Fibroblast of lung (primary cell): ENCODE measurements around the gene RIMS3. TPM values are rescaled to one million over a fixed set of nuclear protein-coding genes. Genes with fewer than 3 reads are reported as not detected.

Source experiments
- DNase-seq, 2 donors: peaks; one replicate each; pipeline versions ENCODE4 v3.0.0 to v3.0.0-alpha.2; 2010; ENCODE audit warnings: low read depth in 2 of 2
- H2AFZ ChIP-seq: 2 replicates; pipeline ENCODE4 v1.5.1; 2012; ENCODE audit warnings: low read length, control low read depth, inconsistent platforms
- H3K27ac ChIP-seq: 2 replicates; pipeline ENCODE4 v1.5.1; 2011; ENCODE audit warnings: low read length, control low read depth; ENCODE audit not compliant: insufficient read depth
- H3K27me3 ChIP-seq: 2 replicates; pipeline ENCODE4 v1.5.1; 2011; ENCODE audit warnings: mild to moderate bottlenecking, low read length; ENCODE audit not compliant: control insufficient read depth, insufficient read depth
- H3K36me3 ChIP-seq: 2 replicates; pipeline ENCODE4 v1.5.1; 2011; ENCODE audit warnings: low read length; ENCODE audit not compliant: control insufficient read depth, insufficient read depth
- H3K4me1 ChIP-seq: 2 replicates; pipeline ENCODE4 v1.5.1; 2011; ENCODE audit warnings: low read length; ENCODE audit not compliant: control insufficient read depth, insufficient read depth; ENCODE audit errors: extremely low read depth
- H3K4me2 ChIP-seq: 2 replicates; pipeline ENCODE4 v1.5.1; 2011; ENCODE audit warnings: low read length, control low read depth; ENCODE audit not compliant: insufficient read depth; ENCODE audit errors: extremely low read depth
- H3K4me3 ChIP-seq, 4 experiments: fragments of 200-600 bp in 1 of 4; sonication (generic) in 1 of 4; replicated peaks in 1 of 4; 2 replicates each; pipeline ENCODE4 v1.5.1; 2011 to 2016; ENCODE audit warnings: low read length in 4 of 4, low read depth in 3 of 4, mild to moderate bottlenecking in 3 of 4, control low read depth in 2 of 4, inconsistent platforms in 1 of 4, mixed read lengths in 1 of 4; ENCODE audit not compliant: insufficient read depth in 1 of 4; ENCODE audit errors: control extremely low read depth in 1 of 4
- H3K79me2 ChIP-seq: 2 replicates; pipeline ENCODE4 v1.5.1; 2012; ENCODE audit warnings: mild to moderate bottlenecking, low read length, inconsistent platforms; ENCODE audit not compliant: control insufficient read depth, insufficient read depth
- H3K9ac ChIP-seq: 2 replicates; pipeline ENCODE4 v1.5.1; 2011; ENCODE audit warnings: mild to moderate bottlenecking, low read length, control low read depth; ENCODE audit not compliant: insufficient read depth
- H3K9me3 ChIP-seq: 2 replicates; pipeline ENCODE4 v1.5.1; 2012; ENCODE audit warnings: low read depth, low read length; ENCODE audit not compliant: control insufficient read depth, insufficient read depth
- H4K20me1 ChIP-seq: 2 replicates; pipeline ENCODE4 v1.5.1; 2011; ENCODE audit warnings: low read length; ENCODE audit not compliant: control insufficient read depth, insufficient read depth; ENCODE audit errors: extremely low read depth
- EZH2 ChIP-seq: IDR thresholded peaks from 2 replicates; pipeline ENCODE4 v1.5.1; 2012; ENCODE audit warnings: low read length, control low read depth, mild to moderate bottlenecking; ENCODE audit errors: missing control alignments
- polyA plus RNA-seq, 2 donors: library from polyadenylated mRNA; depleted of rRNA in 1 of 2; stranded (reverse) in 1 of 2; unstranded in 1 of 2; fragments of >200 nt; gene quantifications; 2 replicates each; pipeline ENCODE4 v1.2.1, GENCODE V29; 2011 to 2012; ENCODE audit warnings: missing spikeins in 1 of 2
- total RNA-seq: library from RNA; depleted of rRNA; stranded (reverse); fragments of >200 nt; gene quantifications from 2 replicates; pipeline ENCODE4 v1.2.1, GENCODE V29; 2014
- TF ChIP-seq, protein P1 (sequence below), 2 donors: IDR thresholded peaks in 1 of 2; conservative IDR thresholded peaks in 1 of 2; 1 replicate in 1 of 2; 2 replicates in 1 of 2; pipeline ENCODE4 v1.5.1; 2011 to 2012; ENCODE audit warnings: low read length in 2 of 2, control low read depth in 1 of 2, inconsistent platforms in 1 of 2, low read depth in 1 of 2, mild to moderate bottlenecking in 1 of 2

The RIMS3 gene
- total and polyA plus RNA-seq, 2 donors (not counting 1 experiment from before 2014, with no cell fraction given): 0.11 to 0.33 TPM

GRCh38 chr1:40673452-40673851 is 8.0 kb upstream of the RIMS3 start:
- TF ChIP-seq, protein P1, sequence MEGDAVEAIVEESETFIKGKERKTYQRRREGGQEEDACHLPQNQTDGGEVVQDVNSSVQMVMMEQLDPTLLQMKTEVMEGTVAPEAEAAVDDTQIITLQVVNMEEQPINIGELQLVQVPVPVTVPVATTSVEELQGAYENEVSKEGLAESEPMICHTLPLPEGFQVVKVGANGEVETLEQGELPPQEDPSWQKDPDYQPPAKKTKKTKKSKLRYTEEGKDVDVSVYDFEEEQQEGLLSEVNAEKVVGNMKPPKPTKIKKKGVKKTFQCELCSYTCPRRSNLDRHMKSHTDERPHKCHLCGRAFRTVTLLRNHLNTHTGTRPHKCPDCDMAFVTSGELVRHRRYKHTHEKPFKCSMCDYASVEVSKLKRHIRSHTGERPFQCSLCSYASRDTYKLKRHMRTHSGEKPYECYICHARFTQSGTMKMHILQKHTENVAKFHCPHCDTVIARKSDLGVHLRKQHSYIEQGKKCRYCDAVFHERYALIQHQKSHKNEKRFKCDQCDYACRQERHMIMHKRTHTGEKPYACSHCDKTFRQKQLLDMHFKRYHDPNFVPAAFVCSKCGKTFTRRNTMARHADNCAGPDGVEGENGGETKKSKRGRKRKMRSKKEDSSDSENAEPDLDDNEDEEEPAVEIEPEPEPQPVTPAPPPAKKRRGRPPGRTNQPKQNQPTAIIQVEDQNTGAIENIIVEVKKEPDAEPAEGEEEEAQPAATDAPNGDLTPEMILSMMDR (conservative IDR thresholded peaks at IDR 0.05 in 1 of 2, IDR thresholded peaks at IDR 0.05 in 1 of 2; ENCODE audit: low read depth in 1 of 2, low read length in 2 of 2): no peak
- TF ChIP-seq EZH2: no peak
- no peaks in the 10 kb centered on the region for H3K79me2 ChIP-seq
- H3K27me3 ChIP-seq: no peaks in the 10 kb centered on the region
- H3K9me3 ChIP-seq: no peaks in the 10 kb centered on the region
- H3K4me1 ChIP-seq: peaks cover 3% of the 10 kb centered on the region
- no peaks in the 10 kb centered on the region for H4K20me1 ChIP-seq
- peak in 1 of 2 donors; percentile 9 for DNase-seq
- no peaks in the 10 kb centered on the region for H3K36me3 ChIP-seq
- H2AFZ ChIP-seq: no peak overlapping the region
- H3K9ac ChIP-seq: no peak overlapping the region
- no peak overlapping the region for H3K27ac ChIP-seq
- H3K4me3 ChIP-seq: no peak overlapping the region
- no peak overlapping the region for H3K4me2 ChIP-seq

- DNase-seq: peak; percentile 36 to 62
- no peak overlapping the region for H3K9ac ChIP-seq
- H3K27ac ChIP-seq: no peak overlapping the region
- H2AFZ ChIP-seq: no peak overlapping the region
- no peak overlapping the region for H3K4me3 ChIP-seq
- peaks cover 3% of the 10 kb centered on the region for H3K4me1 ChIP-seq
- no peaks in the 10 kb centered on the region for H3K9me3 ChIP-seq
- no peaks in the 10 kb centered on the region for H3K36me3 ChIP-seq
- no peaks in the 10 kb centered on the region for H4K20me1 ChIP-seq
- H3K4me2 ChIP-seq: peak overlapping the region; percentile 51
- TF ChIP-seq, protein P1 (conservative IDR thresholded peaks at IDR 0.05 in 1 of 2, IDR thresholded peaks at IDR 0.05 in 1 of 2; ENCODE audit: low read depth in 1 of 2, low read length in 2 of 2): peak; percentile 96
- no peak for TF ChIP-seq EZH2
- H3K27me3 ChIP-seq: peaks cover 7% of the 10 kb centered on the region
- no peaks in the 10 kb centered on the region for H3K79me2 ChIP-seq
These were observed 3.5 kb upstream of the RIMS3 start for GRCh38 chr1:40668769-40669525.

- Histone ChIP-seq H3K4me2 (no peak overlapping the region), H3K4me3 (no peak overlapping the region), H3K27ac (no peak overlapping the region), H3K4me1 (no peaks in the 10 kb centered on the region), H4K20me1 (no peaks in the 10 kb centered on the region), H2AFZ (no peak overlapping the region), H3K36me3 (no peaks in the 10 kb centered on the region), H3K27me3 (peaks cover 17% of the 10 kb centered on the region), H3K79me2 (no peaks in the 10 kb centered on the region), H3K9ac (no peak overlapping the region), H3K9me3 (no peaks in the 10 kb centered on the region)
- no peak for DNase-seq
- no peak for TF ChIP-seq EZH2
- TF ChIP-seq, protein P1 (conservative IDR thresholded peaks at IDR 0.05 in 1 of 2, IDR thresholded peaks at IDR 0.05 in 1 of 2; ENCODE audit: low read depth in 1 of 2, low read length in 2 of 2): no peak
These were observed 691 bp downstream of the RIMS3 start for GRCh38 chr1:40664791-40665190.
